GM19438 (cell line): Measurements from ENCODE around the gene DPYSL5.

ENCODE experiments used
- ATAC-seq: cut with Tn5 transposase; IDR thresholded peaks from one replicate; pipeline ENCODE4 v1.9.1; 2021; ENCODE audit warnings: low read depth; ENCODE audit not compliant: unreplicated experiment

The DPYSL5 gene

GRCh38 chr2:26951236-26951635 lies 103.3 kb downstream of the DPYSL5 start:
- ATAC-seq, result no peak

- ATAC-seq, result no peak
Observed at GRCh38 chr2:26952374-26952773, 104.4 kb downstream of the DPYSL5 start.

GRCh38 chr2:26954135-26954534 lies 106.2 kb downstream of the DPYSL5 start:
- no peak for ATAC-seq

- no peak for ATAC-seq
Observed at GRCh38 chr2:26957041-26957440, 109.1 kb downstream of the DPYSL5 start.

- ATAC-seq, result no peak
Observed at GRCh38 chr2:26957534-26957933, 109.6 kb downstream of the DPYSL5 start.

GRCh38 chr2:26959331-26959730 lies 111.4 kb downstream of the DPYSL5 start:
- no peak for ATAC-seq

GRCh38 chr2:26964446-26965130 lies 116.7 kb downstream of the DPYSL5 start:
- ATAC-seq, result no peak

GRCh38 chr2:26968001-26968400 lies 120.1 kb downstream of the DPYSL5 start:
- ATAC-seq, result no peak

- ATAC-seq, result no peak
Observed at GRCh38 chr2:26969077-26969844, 121.3 kb downstream of the DPYSL5 start.

- ATAC-seq, result peak; percentile 74
Observed at GRCh38 chr2:26970244-26970927, 122.5 kb downstream of the DPYSL5 start, which contains the start of gene MAPRE3. MAPRE3 (plus strand) TSS chr2:26970637; CDS start chr2:27022219, 51,582 bp downstream.

GRCh38 chr2:26970928-26971627 lies 123.1 kb downstream of the DPYSL5 start:
- no peak for ATAC-seq

- no peak for ATAC-seq
Observed at GRCh38 chr2:26971911-26972786, 124.2 kb downstream of the DPYSL5 start.

GRCh38 chr2:26974352-26974751 lies 126.4 kb downstream of the DPYSL5 start:
- ATAC-seq, result no peak

- no peak for ATAC-seq
Observed at GRCh38 chr2:26975102-26975501, 127.2 kb downstream of the DPYSL5 start.

GRCh38 chr2:26975656-26976055 lies 127.7 kb downstream of the DPYSL5 start:
- ATAC-seq, result no peak

- ATAC-seq, result no peak
Observed at GRCh38 chr2:26976237-26976636, 128.3 kb downstream of the DPYSL5 start.

- ATAC-seq, result no peak
Observed at GRCh38 chr2:26977012-26977411, 129.1 kb downstream of the DPYSL5 start.

- no peak for ATAC-seq
Observed at GRCh38 chr2:26978061-26978596, 130.2 kb downstream of the DPYSL5 start.

- no peak for ATAC-seq
Observed at GRCh38 chr2:26979741-26980140, 131.8 kb downstream of the DPYSL5 start.

GRCh38 chr2:26980971-26981370 lies 133.0 kb downstream of the DPYSL5 start:
- no peak for ATAC-seq
